GM19240 (cell line): ENCODE measurements around the gene ANKZF1.

Experiments
- DNase-seq: peaks from one replicate; pipeline ENCODE4 v3.0.0; 2011; ENCODE audit warnings: low spot score; ENCODE audit not compliant: insufficient read length

The ANKZF1 gene

DNA sequence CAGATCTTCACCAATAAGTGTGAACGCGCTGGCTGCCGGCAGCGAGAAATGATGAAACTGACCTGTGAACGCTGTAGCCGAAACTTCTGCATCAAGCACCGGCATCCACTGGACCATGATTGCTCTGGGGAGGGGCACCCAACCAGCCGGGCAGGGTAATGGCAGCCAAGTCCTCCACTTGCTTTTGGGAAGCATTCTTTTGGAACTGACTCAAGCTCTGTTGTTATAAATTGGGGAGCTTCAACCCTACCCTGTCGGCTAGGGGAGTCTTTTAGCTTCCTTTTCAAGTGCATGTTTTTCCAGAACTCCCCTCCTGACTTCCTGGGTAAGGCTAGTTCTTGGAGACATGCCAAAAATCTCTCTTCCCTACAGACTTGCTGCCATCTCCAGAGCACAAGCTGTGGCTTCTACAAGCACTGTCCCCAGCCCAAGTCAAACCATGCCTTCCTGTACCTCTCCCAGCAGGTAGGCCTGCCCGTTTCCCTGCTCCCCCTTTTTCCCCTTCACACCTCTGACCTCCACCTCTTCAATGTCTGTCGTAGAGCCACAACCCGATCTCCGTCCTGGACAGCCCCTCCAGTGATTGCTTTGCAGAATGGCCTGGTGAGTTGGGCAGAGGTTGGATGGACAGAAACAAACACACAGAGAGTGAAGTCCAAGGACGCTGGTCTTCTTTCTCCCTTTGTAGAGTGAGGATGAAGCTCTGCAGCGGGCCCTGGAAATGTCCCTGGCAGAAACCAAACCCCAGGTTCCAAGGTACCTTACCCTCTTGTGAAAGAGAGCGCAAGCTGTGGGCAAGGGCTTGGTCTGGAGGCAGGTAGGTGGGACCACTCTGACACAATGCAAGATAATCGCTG is 21.5 kb upstream of the ANKZF1 start:
- no peak for DNase-seq

DNA sequence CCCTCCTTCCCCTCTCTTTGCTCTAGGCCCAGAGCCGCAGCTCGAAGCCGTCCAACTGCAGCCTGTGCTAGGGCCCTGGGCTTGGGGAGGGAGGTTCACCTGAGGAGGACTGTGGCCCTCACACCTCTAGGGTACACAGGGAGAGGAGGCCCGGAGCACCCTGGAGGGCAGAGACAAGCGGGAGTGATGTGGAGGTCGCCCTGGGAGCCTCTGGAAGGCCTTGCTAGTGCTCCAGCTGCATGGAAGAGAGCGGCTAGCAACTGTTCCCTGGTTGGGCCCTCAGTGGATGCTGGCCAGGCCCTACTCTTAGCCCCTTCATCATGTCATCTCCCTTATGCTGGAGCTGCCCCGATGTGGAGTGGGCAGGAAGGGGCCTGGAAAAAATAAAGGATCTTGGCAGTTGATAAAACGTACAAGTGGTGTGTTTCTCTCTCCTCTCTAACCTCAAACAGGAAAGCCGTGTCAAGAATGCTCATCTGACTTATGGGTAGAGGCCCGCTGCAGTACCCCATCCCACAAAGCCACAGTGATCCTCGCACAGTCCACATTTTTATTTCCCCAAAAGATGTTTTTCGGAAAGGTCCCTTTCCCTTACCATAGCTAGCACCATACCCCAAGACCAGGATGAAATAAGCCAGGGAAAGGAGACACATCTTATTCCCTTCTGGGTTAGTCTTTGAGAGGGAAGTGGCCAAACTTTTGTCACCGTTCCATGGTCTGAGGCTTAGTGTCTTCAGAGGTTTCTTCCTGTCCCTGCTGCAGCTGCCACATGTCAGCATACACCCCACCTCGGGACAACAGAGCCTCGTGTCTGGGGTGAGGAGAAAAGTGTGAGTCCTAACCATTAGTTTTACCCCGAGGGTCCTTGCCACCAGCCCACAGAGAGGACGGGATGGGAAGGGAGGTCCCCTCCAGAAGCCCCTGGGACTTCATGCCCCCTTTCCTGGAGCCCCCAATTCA is 20.1 kb upstream of the ANKZF1 start:
- no peak for DNase-seq

DNA sequence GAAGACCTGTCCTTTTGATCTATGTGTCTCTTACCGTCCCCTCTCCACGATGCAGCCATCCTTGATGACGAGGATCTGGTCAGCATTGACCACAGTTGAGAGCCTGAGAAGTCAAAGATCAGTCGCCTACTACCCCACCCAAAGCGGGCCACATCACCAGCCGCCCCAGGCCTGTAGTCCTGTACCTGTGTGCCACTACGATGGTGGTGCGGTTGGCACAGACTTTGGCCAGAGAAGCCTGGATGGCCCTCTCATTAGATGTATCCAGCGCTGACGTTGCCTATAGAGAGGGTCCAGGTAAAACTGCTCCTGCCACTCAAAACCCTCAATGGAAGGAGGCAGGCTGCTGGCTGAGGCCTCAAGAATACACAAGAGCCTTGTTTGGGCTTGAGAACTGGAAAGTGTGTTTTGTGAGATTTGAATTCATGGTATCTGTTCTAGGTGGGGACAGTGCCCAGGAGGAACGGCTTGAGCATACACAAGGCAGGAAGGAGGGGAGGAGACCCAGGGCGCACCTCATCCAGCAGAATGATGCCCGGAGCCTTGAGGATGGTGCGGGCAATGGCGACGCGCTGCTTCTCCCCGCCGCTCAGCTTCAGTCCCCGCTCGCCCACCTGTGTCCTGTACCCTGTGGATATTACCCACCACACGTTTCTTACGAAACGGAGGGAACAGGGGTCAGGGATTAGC is 19.3 kb upstream of the ANKZF1 start:
- DNase-seq, result no peak

DNA sequence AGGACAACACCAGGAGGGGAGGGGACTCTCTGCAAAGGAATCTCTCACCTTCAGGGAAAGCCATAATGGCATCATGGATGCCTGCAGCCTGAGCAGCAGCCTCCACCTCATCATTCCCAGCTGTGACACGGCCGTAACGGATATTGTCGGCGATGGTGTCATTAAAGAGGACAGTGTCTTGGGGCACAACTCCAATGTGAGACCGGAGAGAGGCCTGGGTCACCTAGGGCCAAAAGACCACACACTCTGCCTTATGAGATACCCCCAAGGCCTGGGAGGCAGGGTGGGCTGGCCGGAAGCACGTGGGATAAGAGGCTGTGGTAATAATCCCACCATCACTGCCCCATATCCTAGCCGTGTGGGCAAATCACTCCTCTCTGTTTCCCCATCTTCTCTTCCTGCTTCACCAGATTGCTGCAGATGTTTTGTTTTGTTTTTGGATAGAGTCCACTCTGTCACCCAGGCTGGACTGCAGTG is 18.7 kb upstream of the ANKZF1 start:
- no peak for DNase-seq

DNA sequence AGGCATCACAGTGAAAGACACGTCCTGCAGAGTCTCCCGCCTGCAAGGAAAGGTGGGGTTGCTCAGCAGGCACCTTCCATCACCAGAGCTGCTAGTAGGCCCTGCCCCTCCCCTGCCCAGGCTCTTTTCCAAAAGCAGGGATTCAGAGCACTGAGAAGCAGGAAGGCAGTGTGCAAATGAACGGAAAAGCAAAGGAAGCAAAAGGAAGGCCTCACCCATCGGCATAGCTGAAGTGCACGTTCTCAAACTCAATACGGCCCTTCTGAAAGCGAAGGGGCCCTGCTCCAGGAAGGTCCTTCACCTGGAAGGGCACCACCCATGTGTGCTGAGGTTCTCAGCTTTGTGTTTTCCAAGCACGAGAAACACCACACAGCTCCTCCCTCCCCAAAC is 16.6 kb upstream of the ANKZF1 start:
- DNase-seq, result no peak

DNA sequence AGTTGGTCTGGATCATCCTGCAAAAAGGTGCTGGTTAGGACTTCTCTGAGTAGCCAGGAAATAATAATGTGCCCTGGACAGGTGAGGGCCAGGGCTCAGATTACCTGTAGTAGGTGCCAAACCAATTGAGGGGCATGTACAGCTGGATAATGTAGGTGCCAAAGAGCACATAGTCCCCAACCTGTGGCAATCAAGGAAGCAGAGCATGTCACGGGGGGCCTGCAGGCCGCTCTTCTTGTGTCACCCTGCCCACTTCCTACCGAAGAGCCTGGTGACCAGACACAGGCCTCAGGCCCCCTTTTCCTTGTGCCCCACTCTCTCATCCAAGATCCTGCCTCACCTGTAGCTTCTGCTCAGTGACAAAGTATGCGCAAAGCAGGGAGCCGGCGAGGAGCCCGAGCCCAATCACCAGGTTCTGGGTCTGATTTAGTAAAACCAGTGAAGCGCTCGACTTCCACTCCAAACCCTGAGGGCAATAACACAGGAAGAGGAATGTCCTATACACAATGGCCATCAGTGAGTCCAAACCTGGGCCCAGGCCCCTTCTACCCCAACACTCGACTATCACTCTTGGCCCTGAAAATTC is 16.0 kb upstream of the ANKZF1 start:
- DNase-seq, result no peak

DNA sequence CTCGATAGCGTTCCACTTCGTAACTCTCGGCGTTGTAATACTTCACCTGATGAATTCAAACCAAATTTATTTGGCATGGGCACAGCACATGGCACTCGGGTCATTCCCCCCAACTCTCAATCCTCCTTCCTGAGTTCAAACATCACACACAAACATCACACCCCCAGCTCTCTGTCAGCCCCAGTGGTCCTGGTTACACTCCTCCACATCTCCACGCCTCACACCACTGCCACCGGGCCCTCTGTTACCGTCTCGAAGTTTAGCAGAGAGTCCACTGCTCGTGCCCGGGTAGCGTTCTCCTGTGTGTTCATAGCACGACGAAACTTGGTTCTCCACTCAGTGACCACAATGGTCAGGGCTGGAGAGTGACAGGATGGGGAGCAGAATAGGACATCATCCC is 15.5 kb upstream of the ANKZF1 start:
- DNase-seq, result no peak

DNA sequence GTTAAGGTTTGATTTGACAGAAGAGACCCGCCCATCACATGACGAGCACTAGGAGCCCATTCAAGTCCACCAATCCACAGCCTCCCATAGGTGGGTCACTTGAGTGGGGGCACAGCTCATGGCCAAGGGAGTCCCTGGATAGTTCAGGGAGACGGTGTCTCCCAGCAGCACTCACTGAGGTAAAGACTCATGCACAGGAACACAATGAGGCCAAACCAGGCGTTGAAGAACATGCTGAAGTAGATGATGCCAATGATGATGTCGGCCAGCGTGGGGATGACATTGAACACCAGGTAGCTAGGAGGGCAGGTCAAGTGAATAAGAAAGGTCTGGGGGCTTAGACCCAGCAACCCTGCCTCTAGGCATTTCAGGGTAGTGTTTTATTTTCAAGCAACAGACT is 14.8 kb upstream of the ANKZF1 start:
- DNase-seq, result no peak

DNA sequence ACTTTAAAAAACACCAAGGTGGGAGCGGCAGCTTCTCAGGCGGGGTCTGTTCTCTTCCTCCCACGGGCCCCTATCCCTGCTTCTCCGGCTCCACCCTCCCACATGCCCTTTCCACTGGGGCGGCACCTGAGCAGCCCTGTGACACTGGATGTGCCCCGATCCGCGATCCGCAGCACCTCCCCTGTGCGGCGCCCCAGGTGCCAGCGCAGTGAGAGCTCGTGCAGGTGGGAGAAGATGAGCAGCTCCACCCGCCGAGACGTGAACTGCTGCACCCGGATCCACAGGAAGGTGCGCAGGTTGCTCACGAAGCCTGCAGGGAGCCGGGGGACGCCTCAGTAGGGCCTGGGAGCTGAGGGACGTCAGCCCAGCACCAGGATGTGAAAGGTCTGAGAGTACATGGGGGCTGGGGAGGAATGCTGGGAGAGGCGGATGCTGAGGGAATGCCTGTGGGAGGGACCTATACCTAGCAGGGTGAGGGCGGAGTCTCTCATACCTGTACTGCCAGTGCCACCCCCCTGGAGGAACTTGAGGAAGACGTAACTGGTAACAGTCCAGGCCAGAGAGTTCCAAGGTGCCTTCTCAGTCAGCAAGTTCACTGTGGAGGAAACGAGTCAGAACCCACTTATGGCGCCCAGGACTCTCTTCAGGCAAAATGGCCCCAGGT is 13.6 kb upstream of the ANKZF1 start:
- no peak for DNase-seq

DNA sequence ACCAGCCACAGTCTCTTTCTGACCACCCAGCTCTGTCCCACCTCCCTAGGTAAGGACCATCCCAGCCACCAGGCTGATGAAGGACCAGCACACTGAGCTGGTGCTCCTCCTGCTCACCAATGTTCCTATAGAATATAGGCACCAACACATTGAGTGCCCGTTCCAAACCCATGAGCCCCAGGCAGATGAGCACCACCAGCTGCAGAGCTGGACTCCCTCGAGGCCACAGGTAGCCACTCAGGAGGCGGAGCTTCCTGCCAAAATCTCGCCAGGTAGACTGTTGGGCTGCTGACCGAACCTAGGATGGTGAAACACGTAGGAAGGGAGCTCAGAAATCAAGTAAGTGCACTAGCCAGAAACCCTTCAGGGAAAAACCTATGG is 13.1 kb upstream of the ANKZF1 start:
- no peak for DNase-seq

DNA sequence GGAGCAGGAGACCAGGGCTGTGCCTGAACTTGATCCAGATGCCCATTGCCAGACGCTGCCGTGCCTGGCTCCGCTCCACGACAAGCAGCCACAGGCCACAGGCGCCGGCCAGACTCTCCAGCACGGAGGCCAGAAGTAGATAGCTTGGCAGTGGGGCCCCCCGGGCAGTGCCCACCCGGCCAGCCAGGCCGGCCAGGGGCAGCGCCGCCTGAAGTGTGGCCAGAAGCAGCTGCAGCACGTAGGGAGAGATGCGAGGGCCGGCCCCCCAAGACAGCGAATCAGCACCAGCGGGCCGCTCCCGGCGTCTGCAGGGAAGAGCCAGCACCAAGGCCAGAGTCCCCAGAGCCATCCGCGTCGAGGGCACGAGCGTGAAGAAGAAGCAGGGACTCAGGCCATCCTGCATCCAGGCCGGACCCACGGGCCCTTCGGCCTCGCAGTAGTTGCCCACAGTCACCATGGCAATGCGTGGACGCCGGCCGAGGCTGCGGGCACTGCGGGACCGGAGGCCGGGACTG is 11.3 kb upstream of the ANKZF1 start:
- no peak for DNase-seq

DNA sequence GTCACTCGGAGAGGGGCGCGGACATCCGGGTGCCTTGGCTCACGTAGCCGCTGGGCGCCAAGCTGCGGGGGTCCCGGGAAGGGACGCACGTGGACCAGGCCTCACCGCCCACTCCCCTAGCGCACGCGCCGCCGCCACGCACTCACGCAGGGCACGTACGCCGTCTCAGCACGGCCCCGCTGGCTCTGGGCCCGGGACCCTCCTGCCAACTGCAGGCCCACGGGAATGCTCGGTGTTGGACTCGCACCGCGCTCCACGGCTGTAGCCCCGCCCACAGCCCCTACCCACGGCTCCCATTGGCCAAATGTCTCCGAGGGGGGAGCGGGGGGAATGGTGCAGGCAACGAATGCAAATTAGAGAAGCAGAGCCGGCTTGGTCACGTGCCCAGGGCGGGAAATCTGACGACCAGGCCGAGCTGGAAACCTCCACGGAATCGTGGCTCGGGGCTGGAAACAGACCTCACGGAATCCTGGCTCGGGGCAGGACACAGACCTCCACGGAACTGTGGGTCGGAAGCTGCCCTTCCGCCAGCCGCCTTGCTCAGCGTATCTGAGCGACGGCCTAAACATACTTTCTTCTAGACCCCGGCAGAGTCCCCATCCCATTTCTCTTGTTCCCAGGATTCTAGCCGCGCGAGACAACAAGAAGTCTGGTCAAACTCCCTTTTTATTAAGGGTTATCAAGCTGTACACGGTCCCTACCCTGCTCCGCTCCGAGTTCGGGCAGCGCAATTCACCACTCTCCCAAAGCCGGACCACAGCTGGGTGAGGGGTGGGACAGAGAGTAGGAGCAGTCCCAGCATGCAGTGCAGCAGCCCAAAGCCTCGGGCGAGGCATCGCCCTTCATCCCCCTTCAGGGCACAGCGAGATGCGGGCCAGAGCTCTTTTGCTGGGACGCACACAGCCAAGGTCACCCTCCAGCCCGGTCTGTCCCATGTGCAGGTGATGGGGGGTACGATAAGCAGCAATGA is 10.6 kb upstream of the ANKZF1 start, which contains the start of gene ABCB6:
Gene ABCB6 (minus strand): TSS at position 227 of the 970 bp plus-strand sequence. CDS start 285 bp downstream, outside the sequence.
- peak; percentile 95 for DNase-seq

DNA sequence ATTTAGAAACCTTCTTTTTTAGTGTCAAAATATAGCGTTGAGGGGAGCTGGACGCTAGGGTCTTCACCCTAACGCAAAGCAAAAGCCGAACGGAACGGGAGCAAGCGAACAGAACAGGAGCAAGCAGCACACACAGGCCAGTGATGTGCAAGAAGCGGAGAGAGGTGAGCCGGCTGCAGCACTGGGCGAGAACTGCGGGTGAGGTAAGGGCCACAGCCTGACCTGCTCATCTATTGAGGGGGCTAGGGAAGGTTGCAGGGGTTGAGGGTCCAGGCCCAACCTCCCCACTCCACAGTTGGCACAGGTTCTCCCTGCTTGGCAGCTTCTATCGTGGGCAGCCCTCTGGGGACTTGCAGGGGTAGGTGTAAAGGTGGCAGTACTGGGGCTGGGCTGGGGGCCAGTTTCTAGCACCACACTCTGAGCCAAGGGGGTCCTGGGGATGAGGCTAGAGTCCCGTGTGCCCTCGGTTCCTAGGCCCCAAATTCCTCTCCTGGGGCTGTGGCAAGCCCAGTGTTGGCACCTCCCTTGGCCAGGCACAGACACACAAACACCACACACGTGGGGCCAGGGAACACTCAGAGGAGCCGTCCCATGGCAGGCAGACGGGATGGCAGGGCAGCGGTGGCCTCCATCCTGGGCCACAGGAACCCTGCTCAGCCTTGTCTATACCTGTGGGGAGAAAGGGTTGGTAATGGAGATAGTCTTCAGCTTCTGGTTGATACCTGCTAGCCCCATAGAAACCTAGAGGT is 9.6 kb upstream of the ANKZF1 start:
- DNase-seq, result no peak

DNA sequence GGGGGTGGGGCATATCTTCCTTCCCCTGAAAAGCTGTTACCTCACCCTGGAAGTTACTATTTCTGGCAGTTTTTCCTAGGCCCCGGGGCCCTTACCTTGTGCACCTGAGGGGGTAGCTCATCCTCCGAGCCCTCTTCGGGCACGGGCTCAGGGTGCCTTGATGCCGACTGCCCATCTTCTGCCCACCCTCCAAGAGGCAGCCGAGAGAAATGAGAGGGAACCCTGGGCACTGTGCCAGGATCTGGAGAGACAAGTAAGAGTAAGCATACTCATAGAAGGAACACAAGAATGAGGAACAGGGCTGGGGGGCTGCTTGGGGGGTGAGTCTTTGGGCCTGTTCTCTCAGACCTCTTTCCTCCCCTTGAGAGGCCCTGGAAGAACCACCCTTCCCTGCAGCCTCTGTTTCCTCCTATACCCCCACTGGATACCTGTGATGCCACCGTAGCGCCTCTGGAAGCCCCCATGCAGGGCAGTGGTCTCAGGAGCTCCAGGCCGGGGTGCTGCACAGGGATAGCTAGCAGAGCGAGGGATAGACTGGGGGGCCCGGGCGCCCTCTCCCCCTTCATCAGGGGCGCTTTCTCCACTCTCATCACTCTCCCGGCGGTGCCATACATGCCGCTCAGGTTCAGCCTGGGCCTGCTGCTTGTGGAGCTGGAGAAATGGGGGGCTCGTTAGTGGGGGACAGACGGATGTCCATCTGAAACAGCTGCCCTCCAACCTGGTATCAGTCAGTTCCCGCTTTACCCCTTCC is 8.8 kb upstream of the ANKZF1 start:
- DNase-seq, result no peak

DNA sequence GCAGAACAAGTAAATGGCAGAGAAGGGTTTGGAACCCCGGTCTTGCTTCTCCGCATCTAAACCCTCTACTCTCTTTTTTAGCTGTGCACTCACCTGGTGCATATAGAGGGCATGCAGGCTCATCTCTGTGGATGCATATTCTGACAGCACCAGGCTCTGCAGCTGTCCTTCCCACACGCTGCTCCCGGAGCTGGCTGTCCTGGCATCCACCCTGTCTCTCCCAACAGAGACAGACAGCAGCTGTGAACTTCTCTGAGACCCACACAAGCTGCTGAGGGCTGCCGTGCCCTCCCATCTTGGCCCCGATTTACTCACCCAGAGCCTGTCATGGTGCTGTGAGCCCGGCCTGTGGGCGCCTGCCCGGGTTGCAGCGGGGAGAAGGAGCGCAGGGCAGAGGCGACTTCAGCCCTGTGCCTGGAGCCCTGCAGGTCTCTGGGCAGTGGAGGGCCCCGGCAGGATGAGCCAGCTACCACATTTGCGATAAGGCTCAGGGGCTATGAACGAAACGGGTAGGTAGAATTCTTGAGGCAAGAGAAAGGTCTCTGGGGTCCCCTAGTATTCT is 7.6 kb upstream of the ANKZF1 start:
- DNase-seq, result no peak

DNA sequence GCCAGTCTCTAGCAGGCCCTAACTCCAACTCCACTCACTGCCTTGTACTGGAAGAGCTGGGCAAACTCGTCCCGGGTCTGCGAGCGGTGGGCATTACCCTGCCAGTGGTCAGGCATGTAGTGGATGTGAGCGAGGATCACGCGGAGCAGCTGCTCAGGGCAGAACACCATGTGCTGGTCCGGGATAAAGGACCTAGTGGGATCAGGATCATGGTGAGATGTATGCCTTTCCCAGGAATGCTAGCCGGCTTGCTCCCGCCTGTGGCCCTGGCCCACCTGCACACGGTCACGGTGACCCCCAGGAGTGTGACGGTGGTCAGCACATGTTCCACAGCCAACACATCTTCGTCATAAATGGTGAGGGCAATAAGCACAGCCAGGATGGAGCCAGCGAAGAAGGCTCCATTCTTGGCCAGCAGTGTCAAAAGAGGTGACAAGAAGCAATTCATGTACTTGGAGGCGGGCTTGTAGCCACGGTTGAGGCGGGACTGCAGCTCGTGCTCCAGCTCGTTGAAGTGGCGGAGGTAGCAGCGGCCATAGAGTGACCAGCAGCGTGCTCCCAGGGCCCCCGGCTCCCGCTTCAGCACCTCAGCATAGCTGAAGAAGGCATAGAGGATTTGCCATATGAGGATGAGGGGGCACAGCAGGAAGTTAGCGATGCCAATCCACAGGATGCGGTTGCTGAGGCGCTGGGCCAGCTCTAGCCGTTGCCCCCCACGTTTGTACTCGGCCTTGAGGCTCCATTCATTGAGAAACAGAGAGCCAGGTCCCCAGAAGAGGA is 5.6 kb upstream of the ANKZF1 start:
- DNase-seq, result no peak

DNA sequence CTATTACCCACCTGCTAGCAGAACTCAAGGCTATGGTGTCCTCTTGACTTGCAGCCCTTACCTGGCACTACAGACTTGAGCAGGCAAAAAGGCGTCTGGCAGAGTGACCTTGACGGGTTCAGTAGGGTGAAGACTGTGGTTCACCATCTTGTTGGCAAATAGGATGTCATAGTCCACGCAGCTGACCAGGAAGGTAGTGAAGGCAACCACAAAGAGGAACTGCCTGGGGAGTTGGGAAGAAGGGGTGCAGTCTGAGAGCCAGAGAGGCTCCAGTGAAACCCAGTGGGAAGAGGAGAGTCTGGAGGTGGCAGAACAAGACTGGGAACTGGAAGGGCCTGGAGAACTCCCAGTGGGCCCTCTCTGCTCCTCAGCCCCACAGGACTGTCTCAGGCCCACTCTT is 4.3 kb upstream of the ANKZF1 start:
- no peak for DNase-seq
